ENCODE results near the gene PODNL1.

Gene PODNL1

GRCh38 chr19:13938301-13939064 is at the start of gene PODNL1:
Gene PODNL1 (minus strand): TSS chr19:13938417. CDS start chr19:13938181, 236 bp downstream.
- no peak for FAIRE-seq
- no peak for DNase-seq (ENCODE audit: low spot score)

GRCh38 chr19:13987101-13987890 is 49.1 kb upstream of the PODNL1 start:
- DNase-seq (ENCODE audit: low spot score) (no peak), FAIRE-seq (no peak)

GRCh38 chr19:13986348-13986904 is 48.2 kb upstream of the PODNL1 start:
- no peak for DNase-seq (ENCODE audit: low spot score)

GRCh38 chr19:13985771-13986347 is 47.6 kb upstream of the PODNL1 start:
- FAIRE-seq (no peak), DNase-seq (ENCODE audit: low spot score) (no peak)

More at GRCh38 chr19:13986348-13986904, 48.2 kb upstream of the PODNL1 start:
- no peak for FAIRE-seq

- no peak for DNase-seq (ENCODE audit: low spot score)
- no peak for FAIRE-seq
Measured at GRCh38 chr19:13984875-13985741, 46.9 kb upstream of the PODNL1 start.

- FAIRE-seq (no peak), DNase-seq (ENCODE audit: low spot score) (no peak)
Measured at GRCh38 chr19:13984186-13984585, 46.0 kb upstream of the PODNL1 start.

GRCh38 chr19:13983213-13983889 is 45.1 kb upstream of the PODNL1 start:
- FAIRE-seq (no peak), DNase-seq (ENCODE audit: low spot score) (no peak)

GRCh38 chr19:13982773-13983172 is 44.6 kb upstream of the PODNL1 start:
- FAIRE-seq (no peak), DNase-seq (ENCODE audit: low spot score) (no peak)

GRCh38 chr19:13981988-13982501 is 43.8 kb upstream of the PODNL1 start:
- FAIRE-seq, result no peak
- no peak for DNase-seq (ENCODE audit: low spot score)

GRCh38 chr19:13981467-13981866 is 43.2 kb upstream of the PODNL1 start:
- DNase-seq (ENCODE audit: low spot score) (no peak), FAIRE-seq (no peak)

GRCh38 chr19:13981021-13981420 is 42.8 kb upstream of the PODNL1 start:
- FAIRE-seq, result no peak

GRCh38 chr19:13980340-13980739 is 42.1 kb upstream of the PODNL1 start:
- no peak for DNase-seq (ENCODE audit: low spot score)

More at GRCh38 chr19:13981021-13981420, 42.8 kb upstream of the PODNL1 start:
- DNase-seq (ENCODE audit: low spot score), result no peak

GRCh38 chr19:13979686-13980085 is 41.5 kb upstream of the PODNL1 start:
- FAIRE-seq (no peak), DNase-seq (ENCODE audit: low spot score) (no peak)

More at GRCh38 chr19:13980340-13980739, 42.1 kb upstream of the PODNL1 start:
- no peak for FAIRE-seq

- no peak for DNase-seq (ENCODE audit: low spot score)
- FAIRE-seq, result no peak
Measured at GRCh38 chr19:13979244-13979615, 41.0 kb upstream of the PODNL1 start.

- no peak for DNase-seq (ENCODE audit: low spot score)
Measured at GRCh38 chr19:13978351-13979243, 40.4 kb upstream of the PODNL1 start.

GRCh38 chr19:13977803-13978202 is 39.6 kb upstream of the PODNL1 start:
- DNase-seq (ENCODE audit: low spot score) (no peak), FAIRE-seq (no peak)

More at GRCh38 chr19:13978351-13979243, 40.4 kb upstream of the PODNL1 start:
- no peak for FAIRE-seq

GRCh38 chr19:13976446-13976845 is 38.2 kb upstream of the PODNL1 start:
- no peak for DNase-seq (ENCODE audit: low spot score)
- no peak for FAIRE-seq

- FAIRE-seq, result no peak
- no peak for DNase-seq (ENCODE audit: low spot score)
Measured at GRCh38 chr19:13975870-13976269, 37.7 kb upstream of the PODNL1 start.

- DNase-seq (ENCODE audit: low spot score) (no peak), FAIRE-seq (no peak)
Measured at GRCh38 chr19:13974073-13974472, 35.9 kb upstream of the PODNL1 start.
